8988T (cell line): ENCODE data around the gene SERPINB5.
"Not testable (repeated sequence)": the region's sequence is repeated elsewhere in the genome, so short reads cannot be mapped to it uniquely, and the experiment has no call there.

ENCODE experiments used
- DNase-seq: peaks from one replicate; pipeline ENCODE4 v3.0.0; 2011

SERPINB5 gene

DNA sequence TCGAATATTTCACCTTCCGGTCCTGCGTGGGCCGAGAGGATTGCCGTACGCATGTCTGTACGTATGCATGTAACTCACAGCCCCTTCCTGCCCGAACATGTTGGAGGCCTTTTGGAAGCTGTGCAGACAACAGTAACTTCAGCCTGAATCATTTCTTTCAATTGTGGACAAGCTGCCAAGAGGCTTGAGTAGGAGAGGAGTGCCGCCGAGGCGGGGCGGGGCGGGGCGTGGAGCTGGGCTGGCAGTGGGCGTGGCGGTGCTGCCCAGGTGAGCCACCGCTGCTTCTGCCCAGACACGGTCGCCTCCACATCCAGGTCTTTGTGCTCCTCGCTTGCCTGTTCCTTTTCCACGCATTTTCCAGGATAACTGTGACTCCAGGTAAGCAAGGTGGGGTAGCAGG is at the start of gene SERPINB5:
SERPINB5 (plus strand) TSS at position 291 of the 400 bp plus-strand sequence. CDS start 7,471 bp downstream, outside the sequence.
- no peak for DNase-seq

GRCh38 chr18:63427558-63427957 is 49.2 kb upstream of the SERPINB5 start:
- DNase-seq, result no peak

DNA sequence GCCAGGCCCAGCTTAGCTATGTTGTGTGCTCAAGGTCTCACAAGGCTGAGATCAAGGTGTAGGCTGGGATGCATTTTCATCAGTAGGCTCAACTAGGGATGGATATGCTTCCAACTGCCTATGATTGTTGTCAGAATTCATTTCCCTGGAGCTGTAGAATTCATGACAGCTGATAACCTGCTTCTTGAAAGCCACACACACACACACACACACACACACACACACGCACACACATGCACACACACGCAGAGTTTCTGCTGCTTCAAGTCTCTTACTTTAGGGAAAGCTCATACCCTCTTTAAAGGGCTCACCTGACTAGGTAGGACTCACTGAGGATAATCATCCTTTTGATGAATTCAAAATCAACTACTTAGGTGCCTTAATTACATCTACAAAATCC is 46.2 kb upstream of the SERPINB5 start:
- DNase-seq, result no peak

DNA sequence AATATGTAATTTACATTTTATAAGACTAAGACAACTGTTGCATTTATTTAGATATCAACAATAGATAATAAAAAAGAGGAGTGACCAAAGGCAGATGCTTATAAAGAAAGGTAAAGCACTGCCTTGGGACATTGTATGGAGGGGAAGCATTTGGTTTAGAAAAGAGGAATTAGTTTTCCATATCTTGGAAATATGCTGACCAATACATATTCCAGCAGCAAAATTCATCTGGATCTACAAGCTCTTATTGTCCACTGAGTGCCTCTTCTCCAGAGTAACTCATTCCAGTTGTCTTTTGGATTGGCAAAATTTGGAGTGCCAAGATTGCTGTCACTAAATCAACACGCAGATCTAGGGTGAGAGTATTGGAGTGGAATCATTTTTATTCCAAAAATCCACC is 45.6 kb upstream of the SERPINB5 start:
- DNase-seq, result no peak

DNA sequence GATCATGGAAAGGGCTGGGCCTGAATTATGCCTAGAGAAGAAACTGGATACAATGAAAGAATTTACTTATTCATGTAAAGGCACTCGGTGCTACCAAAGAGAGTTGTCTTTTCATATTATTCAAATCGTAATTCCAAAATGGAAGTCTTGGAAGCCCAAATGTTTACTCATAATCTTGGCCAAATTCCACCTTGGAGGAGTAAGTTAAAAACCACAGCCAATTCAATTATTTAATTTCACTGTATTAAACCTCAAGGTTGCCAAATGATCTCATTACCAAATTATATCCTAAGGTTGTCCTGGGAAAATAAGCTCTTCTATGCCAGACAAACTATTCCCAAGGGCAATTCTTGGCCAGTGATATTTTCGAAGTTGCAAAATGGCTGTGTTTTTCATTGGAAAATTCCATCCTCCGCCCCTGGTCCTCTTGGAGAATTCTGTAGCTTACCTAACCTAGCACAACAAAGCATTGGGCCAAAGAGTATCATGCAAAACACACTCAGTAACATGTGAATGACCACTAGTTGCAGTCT is 43.4 kb upstream of the SERPINB5 start:
- no peak for DNase-seq

DNA sequence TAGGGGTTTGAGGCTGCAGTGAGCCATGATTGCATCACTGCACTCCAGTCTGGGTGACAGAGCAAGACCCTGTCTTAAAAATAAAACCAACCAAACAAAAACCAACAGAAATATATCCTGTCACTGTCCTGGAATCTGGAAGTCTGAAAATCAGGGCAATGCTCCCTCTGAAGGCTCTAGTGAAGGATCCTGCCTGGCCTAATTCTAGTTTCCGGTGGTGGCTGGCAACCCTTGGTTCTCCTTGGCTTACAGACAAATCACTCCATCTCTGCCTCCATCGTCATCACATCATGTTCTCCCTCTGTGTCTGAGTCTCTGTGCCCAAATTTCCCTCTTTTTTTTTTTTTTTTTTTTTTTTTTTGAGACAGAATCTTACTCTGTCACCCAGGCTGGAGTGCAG is 38.6 kb upstream of the SERPINB5 start:
- no peak for DNase-seq

DNA sequence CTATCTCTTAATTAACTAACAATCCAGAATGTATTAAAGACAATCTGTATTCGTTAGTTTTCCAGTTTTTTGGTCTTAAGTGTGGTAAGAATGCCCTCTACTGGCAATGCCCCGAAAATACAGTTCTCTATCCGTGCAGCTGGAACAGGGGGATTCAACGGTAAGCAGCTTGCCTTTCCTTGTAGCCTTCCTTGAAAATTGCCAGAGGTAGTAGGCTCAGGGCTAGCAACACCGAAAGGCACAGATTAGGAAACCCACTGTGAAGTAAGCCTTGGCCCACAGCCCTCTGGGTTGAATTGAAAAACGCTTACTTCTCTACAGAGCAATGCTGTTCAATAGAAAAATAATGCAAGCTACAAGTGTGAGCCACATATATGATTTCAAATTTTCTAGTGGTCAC is 37.4 kb upstream of the SERPINB5 start:
- no peak for DNase-seq

- DNase-seq, result no peak
Measured at GRCh38 chr18:63440219-63440618, 36.5 kb upstream of the SERPINB5 start.

DNA sequence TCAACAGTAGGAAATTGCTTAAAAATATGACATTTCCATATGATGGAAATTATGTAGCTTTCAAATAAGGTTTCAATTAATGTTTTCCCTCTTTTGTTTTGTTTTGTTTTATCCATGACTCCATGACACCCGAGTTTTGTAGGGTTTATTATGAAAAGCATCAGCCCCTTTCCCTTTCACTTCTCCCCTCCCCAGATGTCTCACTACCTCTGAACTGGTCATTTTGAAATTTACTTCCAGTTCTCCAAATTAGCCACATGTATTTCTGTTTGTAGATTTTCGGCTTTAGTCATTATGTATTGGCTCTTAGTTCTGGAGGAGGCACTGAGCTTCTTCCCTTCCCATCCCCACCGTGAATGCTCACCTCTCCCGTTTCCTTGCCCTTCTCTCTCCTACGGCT is 35.9 kb upstream of the SERPINB5 start:
- no peak for DNase-seq

GRCh38 chr18:63443829-63444228 is 32.9 kb upstream of the SERPINB5 start:
- no peak for DNase-seq

DNA sequence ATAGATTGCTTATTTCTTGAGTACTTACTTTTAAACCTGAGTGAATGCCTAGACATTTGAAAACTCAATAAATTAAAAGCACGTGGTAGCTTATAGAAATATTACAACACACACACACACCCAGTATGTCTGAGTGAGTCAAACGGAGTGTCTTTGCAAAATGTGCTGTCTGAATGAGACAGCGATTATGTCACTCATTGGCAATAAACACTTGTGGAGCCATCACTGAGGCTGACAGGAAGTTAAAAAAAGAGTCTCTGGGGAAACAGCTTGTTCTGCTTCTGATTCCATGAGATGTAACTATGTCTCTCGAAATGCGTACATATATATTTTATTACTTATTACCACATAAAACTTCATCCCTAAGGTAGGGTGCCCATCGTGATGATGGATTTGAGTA is 32.2 kb upstream of the SERPINB5 start:
- DNase-seq, result no peak

DNA sequence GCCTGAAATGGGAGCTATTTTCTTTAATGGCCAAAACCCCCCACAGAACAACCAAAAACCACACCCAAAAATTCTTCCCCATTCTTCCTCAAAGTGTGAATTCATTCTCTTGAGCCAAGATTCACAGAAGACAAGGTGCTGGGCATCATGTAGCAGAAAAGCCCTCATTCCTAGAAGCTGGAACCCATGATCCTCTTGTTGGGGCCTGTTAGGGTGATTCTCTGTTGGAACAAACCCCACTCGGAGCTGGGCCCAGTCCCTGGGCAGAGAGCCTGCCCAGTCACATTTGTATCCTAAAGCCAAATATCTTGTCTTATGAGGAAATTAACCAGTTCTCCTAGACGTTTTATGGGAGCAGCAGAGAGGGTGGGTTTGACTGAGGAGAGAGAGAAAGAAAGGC is 31.7 kb upstream of the SERPINB5 start:
- no peak for DNase-seq

- DNase-seq, result no peak
Measured at GRCh38 chr18:63446266-63446665, 30.5 kb upstream of the SERPINB5 start.

- no peak for DNase-seq
Measured at GRCh38 chr18:63447066-63447465, 29.7 kb upstream of the SERPINB5 start.

DNA sequence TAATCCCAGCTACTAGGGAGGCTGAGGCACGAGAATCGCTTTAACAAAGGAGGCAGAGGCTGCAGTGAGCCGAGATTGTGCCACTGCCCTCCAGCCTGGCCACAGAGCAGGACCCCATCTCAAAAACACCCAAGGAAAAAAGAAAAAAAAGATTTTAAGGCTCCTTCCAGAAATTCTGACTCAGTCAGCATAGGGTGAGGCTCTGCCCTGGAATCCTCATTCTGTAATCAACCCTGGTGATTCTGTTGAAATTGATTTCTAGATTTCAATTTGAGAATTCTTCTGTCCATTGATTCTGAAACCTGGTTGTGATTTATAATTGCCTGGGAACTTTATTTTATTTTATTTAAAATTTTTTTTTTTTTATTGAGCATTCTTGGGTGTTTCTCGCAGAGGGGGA is 27.3 kb upstream of the SERPINB5 start:
- no peak for DNase-seq

DNA sequence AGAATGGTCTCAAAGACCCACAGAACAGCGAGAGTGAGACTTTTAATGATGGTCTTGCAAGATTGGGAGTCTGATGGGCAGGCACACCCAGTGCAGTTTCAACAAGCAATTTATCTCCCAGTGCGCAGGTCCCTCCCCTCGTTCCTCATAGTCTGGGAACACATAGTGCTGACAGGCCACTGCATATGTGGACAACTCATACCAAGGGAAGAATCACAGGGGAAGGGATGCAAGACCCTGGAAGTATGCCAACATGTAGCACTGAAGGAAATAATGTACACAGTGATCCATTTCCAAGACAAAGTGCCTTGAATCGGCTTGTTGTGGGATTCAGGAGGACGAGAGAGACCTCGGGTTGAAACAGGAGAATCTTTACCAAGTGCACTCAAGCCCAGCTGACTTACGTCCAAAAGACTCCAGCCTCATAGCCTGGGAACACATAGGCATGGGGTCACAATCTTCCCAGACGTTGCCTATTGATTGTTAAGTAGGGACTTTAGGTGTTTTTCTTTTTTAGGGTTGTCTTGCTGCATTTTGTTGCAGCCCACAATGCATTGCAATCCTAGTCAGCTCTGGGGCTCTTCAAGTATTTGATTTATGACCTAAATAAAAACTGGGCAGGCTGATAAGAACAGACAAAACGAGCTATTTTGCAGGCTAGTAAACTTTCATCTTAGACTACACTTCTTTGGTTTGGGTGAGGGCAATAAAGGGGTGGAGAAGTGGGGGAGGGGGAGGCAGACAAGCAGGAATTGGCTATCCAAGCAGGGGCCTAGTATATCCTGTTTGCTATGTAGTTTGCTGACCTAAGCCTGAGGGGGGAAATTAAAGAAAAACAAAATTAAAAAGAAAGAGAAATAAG is 24.7 kb upstream of the SERPINB5 start:
- no peak for DNase-seq

DNA sequence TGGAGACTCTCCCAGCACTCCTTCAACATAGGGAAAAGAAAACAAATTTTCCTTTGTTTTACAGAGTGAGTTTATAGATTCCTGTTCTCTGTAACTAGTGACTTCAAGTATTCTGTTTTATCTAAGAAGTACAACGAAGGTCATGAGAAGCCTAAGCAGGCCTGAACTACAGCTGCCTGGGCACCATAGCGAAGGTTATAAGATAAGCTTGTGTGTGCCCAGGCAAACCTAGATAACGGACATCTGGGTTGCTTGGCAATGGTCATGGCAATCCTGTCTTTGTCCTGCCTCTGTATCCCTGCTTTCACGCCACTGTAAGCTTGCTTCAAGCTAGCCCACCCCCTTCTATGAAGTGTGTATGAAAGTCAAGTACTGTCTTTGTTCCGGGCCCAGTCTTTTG is 24.0 kb upstream of the SERPINB5 start:
- not testable (repeated sequence) for DNase-seq

DNA sequence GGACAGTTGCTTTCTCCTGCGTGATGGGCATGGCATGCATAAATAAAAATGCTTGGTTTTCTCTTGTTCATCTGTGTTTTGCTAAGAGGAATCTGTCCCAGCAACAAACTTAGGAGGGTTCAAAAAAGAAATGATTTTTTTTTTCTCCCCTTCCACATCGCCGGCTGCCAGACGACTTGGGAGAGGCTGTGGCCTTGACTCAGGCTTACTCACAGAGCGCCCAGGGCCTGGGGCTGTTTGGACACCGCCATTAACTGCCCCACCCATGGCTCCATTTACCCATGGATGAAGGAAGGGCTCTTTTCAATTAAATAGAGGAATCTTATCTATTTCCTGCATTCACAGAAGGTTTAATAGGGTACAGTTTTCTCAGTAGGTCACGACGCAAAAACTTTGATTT is 22.3 kb upstream of the SERPINB5 start:
- DNase-seq, result no peak

DNA sequence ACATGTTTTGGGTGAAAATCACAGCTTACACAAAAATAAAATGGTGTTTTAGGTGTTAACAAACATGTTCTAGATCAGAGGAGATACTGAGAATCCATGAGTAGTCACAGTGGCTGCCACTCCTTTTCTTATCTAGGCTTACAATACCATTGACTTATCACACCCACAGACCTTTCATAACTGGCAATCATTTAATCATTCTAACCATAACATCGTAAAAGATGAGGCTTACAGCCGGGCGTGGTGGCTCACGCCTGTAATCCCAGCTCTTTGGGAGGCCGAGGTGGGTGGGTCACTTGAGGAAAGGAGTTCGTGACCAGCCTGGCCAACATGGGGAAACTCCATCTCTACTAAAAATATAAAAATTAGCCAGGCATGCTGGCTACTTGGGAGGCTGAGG is 18.8 kb upstream of the SERPINB5 start:
- DNase-seq, result no peak

DNA sequence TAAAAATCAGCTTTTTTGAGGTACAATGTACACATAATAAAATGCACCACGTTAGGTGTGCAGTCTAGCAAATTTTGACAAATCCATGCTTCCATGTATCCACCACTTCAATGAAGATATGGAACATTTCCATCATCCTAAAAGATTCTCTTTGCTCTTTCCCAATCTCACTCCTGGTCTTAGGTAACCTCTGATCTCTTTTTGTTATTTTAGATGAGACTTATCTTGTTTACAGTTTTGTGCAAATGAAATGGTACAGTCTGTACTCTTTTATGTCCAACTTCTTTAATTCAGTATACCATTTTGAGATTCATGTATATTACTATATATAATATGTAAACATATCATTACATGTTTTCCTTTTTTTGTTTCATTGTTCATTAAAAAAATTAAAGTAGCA is 16.3 kb upstream of the SERPINB5 start:
- DNase-seq, result no peak

DNA sequence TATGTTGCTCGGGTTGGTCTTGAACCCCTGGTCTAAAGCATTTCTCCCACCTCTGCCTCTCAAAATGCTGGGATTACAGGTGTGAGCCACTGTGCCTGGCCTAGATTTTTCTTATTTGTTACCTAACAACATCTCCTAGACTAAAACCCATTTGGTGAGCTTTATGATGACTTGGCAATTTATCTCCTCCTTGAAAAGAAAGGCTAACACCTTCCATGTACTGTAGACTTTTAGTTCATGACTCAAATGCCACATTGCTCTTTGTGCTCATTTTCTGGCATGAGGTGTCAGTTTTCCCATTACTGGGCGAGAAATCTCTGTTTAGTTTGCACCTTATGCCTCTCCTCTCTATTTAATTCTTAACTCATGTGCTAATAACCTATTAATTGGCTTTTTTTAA is 12.3 kb upstream of the SERPINB5 start:
- DNase-seq, result no peak

GRCh38 chr18:63465059-63465458 is 11.7 kb upstream of the SERPINB5 start:
- DNase-seq, result no peak

- DNase-seq, result no peak
Measured at GRCh38 chr18:63467699-63468098, 9.1 kb upstream of the SERPINB5 start.

- DNase-seq, result no peak
Measured at GRCh38 chr18:63468575-63468974, 8.2 kb upstream of the SERPINB5 start.

GRCh38 chr18:63470751-63471150 is 6.0 kb upstream of the SERPINB5 start:
- DNase-seq, result no peak
